ENCODE measurements around the gene FIBP.
"Not testable (repeated sequence)": the region's sequence is repeated elsewhere in the genome, so short reads cannot be mapped to it uniquely, and the experiment has no call there.

The FIBP gene

GRCh38 chr11:65912845-65913244 lies 24.6 kb upstream of the FIBP start:
- no peak for DNase-seq (ENCODE audit: low read depth)

- DNase-seq (ENCODE audit: low read depth): no peak
Observed at GRCh38 chr11:65911682-65912568, 23.7 kb upstream of the FIBP start.

GRCh38 chr11:65907878-65908277 lies 19.6 kb upstream of the FIBP start:
- DNase-seq (ENCODE audit: low read depth): no peak

- DNase-seq (ENCODE audit: low read depth): no peak
Observed at GRCh38 chr11:65906602-65907001, 18.3 kb upstream of the FIBP start.

- no peak for DNase-seq (ENCODE audit: low read depth)
Observed at GRCh38 chr11:65903715-65904114, 15.4 kb upstream of the FIBP start.

GRCh38 chr11:65903068-65903481 lies 14.8 kb upstream of the FIBP start:
- DNase-seq (ENCODE audit: low read depth): no peak

GRCh38 chr11:65900899-65901180 lies 12.6 kb upstream of the FIBP start:
- DNase-seq (ENCODE audit: low read depth): no peak

GRCh38 chr11:65900125-65900898 lies 12.0 kb upstream of the FIBP start, which contains the start of gene FOSL1:
FOSL1 (minus strand) TSS chr11:65900388; CDS start chr11:65900339, 49 bp downstream.
- DNase-seq (ENCODE audit: low read depth): peak; percentile 78

- DNase-seq (ENCODE audit: low read depth): no peak
Observed at GRCh38 chr11:65899356-65900124, 11.3 kb upstream of the FIBP start.

- DNase-seq (ENCODE audit: low read depth): no peak
Observed at GRCh38 chr11:65898656-65899355, 10.5 kb upstream of the FIBP start.

GRCh38 chr11:65897020-65897471 lies 8.8 kb upstream of the FIBP start:
- DNase-seq (ENCODE audit: low read depth): no peak

- DNase-seq (ENCODE audit: low read depth): no peak
Observed at GRCh38 chr11:65896034-65896999, 8.0 kb upstream of the FIBP start.

- DNase-seq (ENCODE audit: low read depth): no peak
Observed at GRCh38 chr11:65895482-65895981, 7.3 kb upstream of the FIBP start.

- DNase-seq (ENCODE audit: low read depth): no peak
Observed at GRCh38 chr11:65894034-65894591, 5.8 kb upstream of the FIBP start.

- DNase-seq (ENCODE audit: low read depth): no peak
Observed at GRCh38 chr11:65892661-65893317, 4.5 kb upstream of the FIBP start.

- DNase-seq (ENCODE audit: low read depth): not testable (repeated sequence)
Observed at GRCh38 chr11:65892137-65892540, 3.9 kb upstream of the FIBP start.

- no peak for DNase-seq (ENCODE audit: low read depth)
Observed at GRCh38 chr11:65891219-65892136, 3.2 kb upstream of the FIBP start.

Data from non-pigmented ciliary epithelial cell (primary cell).